CD14-positive monocyte (primary cell): ENCODE measurements around the gene TRIM25. TPM values are rescaled to one million over a fixed set of nuclear protein-coding genes. Genes with fewer than 3 reads are reported as not detected.

Experiments used
- DNase-seq, 3 donors: peaks; one replicate each; pipeline ENCODE4 v3.0.0-alpha.2; 2011 to 2022
- H2AFZ ChIP-seq: 2 replicates; pipeline ENCODE4 v1.6.0; 2012; ENCODE audit warnings: mild to moderate bottlenecking, low read depth, low read length, inconsistent platforms; ENCODE audit not compliant: insufficient read depth, poor library complexity, severe bottlenecking
- H3K27ac ChIP-seq, 2 donors: 1 replicate in 1 of 2; 2 replicates in 1 of 2; pipeline ENCODE4 v1.5.1; 2012 to 2013; ENCODE audit warnings: low read length in 2 of 2, control low read depth in 1 of 2, inconsistent platforms in 1 of 2, low read depth in 1 of 2, mild to moderate bottlenecking in 1 of 2
- H3K27me3 ChIP-seq, 2 donors: one replicate each; pipeline versions ENCODE4 v1.6.0 to v1.6.1; 2011 to 2013; ENCODE audit warnings: low read length in 2 of 2; ENCODE audit not compliant: control insufficient read depth in 2 of 2, insufficient read depth in 2 of 2
- H3K36me3 ChIP-seq, 2 donors: replicated peaks in 1 of 2; 1 replicate in 1 of 2; 2 replicates in 1 of 2; pipeline versions ENCODE4 v1.5.1 to v1.6.1; 2012 to 2013; ENCODE audit warnings: low read length in 2 of 2, control low read depth in 1 of 2, inconsistent platforms in 1 of 2, mild to moderate bottlenecking in 1 of 2; ENCODE audit not compliant: insufficient read depth in 2 of 2, control insufficient read depth in 1 of 2
- H3K4me1 ChIP-seq, 2 donors: 1 replicate in 1 of 2; 2 replicates in 1 of 2; pipeline versions ENCODE4 v1.5.1 to v1.6.1; 2012 to 2013; ENCODE audit warnings: low read length in 2 of 2, control low read depth in 1 of 2, inconsistent platforms in 1 of 2, mild to moderate bottlenecking in 1 of 2, moderate library complexity in 1 of 2; ENCODE audit not compliant: insufficient read depth in 2 of 2, control insufficient read depth in 1 of 2
- H3K4me2 ChIP-seq: replicated peaks from 2 replicates; pipeline ENCODE3; 2012; ENCODE audit warnings: low read length, moderate library complexity, mild to moderate bottlenecking; ENCODE audit not compliant: poor library complexity, severe bottlenecking; ENCODE audit errors: extremely low read depth
- H3K4me3 ChIP-seq, 3 experiments: fragments of 200-600 bp in 1 of 3; sonication (generic) in 1 of 3; replicated peaks in 1 of 3; 1 replicate in 2 of 3; 2 replicates in 1 of 3; pipeline ENCODE4 v1.5.1; 2011 to 2013; ENCODE audit warnings: low read length in 3 of 3, mild to moderate bottlenecking in 3 of 3, control low read depth in 2 of 3, low read depth in 2 of 3, inconsistent platforms in 1 of 3, moderate library complexity in 1 of 3
- H3K79me2 ChIP-seq: 2 replicates; pipeline ENCODE4 v1.6.0; 2012; ENCODE audit warnings: mild to moderate bottlenecking, control low read depth, inconsistent platforms, low read length, moderate library complexity; ENCODE audit not compliant: insufficient read depth
- H3K9ac ChIP-seq: 2 replicates; pipeline ENCODE4 v1.6.0; 2017; ENCODE audit warnings: low read length, mild to moderate bottlenecking; ENCODE audit not compliant: insufficient read depth, poor library complexity, severe bottlenecking
- H3K9me3 ChIP-seq, 2 donors: replicated peaks in 1 of 2; 1 replicate in 1 of 2; 2 replicates in 1 of 2; pipeline versions ENCODE4 v1.5.1 to v1.6.1; 2012 to 2013; ENCODE audit warnings: low read length in 2 of 2, control low read depth in 1 of 2; ENCODE audit not compliant: control insufficient read depth in 1 of 2, insufficient read depth in 1 of 2
- H4K20me1 ChIP-seq: 2 replicates; pipeline ENCODE4 v1.6.0; 2012; ENCODE audit warnings: mild to moderate bottlenecking, low read length, control low read depth, moderate library complexity; ENCODE audit not compliant: insufficient read depth
- H3K27ac Mint-ChIP-seq, 7 donors: one replicate each; pipeline ENCODE4 v1.8.0; 2020; ENCODE audit warnings: mild to moderate bottlenecking in 7 of 7, mixed read lengths in 7 of 7, moderate library complexity in 6 of 7, inconsistent platforms in 2 of 7
- H3K27me3 Mint-ChIP-seq, 3 donors: one replicate each; pipeline ENCODE4 v1.8.0; 2021 to 2022; ENCODE audit warnings: low read depth in 3 of 3, mild to moderate bottlenecking in 3 of 3, mixed read lengths in 3 of 3, moderate library complexity in 3 of 3, inconsistent platforms in 1 of 3
- H3K36me3 Mint-ChIP-seq, 2 donors: one replicate each; pipeline ENCODE4 v1.8.0; 2020; ENCODE audit warnings: mixed read lengths in 2 of 2, inconsistent platforms in 1 of 2, mild to moderate bottlenecking in 1 of 2
- H3K4me1 Mint-ChIP-seq: one replicate; pipeline ENCODE4 v1.8.0; 2020; ENCODE audit warnings: mild to moderate bottlenecking, mixed read lengths
- H3K4me3 Mint-ChIP-seq, 2 donors: one replicate each; pipeline ENCODE4 v1.8.0; 2020; ENCODE audit warnings: mild to moderate bottlenecking in 2 of 2, mixed read lengths in 2 of 2, moderate library complexity in 1 of 2
- H3K9me3 Mint-ChIP-seq, 7 donors: one replicate each; pipeline ENCODE4 v1.8.0; 2020 to 2022; ENCODE audit warnings: mixed read lengths in 7 of 7, mild to moderate bottlenecking in 6 of 7, moderate library complexity in 6 of 7, inconsistent platforms in 2 of 7
- CTCF ChIP-seq: fragments of 200-600 bp; IDR thresholded peaks from one replicate; pipeline ENCODE4 v1.8.0; 2022; ENCODE audit warnings: antibody characterized with exemption, mild to moderate bottlenecking
- WGBS: methylation state at CpG from one replicate; pipeline ENCODE4 v1.1.5; 2013; ENCODE audit warnings: missing lambda C conversion rate; ENCODE audit not compliant: insufficient coverage; 5-methylcytosine and 5-hydroxymethylcytosine counted together
- intact Hi-C, 2 donors: fragments of 100-400 bp; cut with micrococcal nuclease; formaldehyde crosslinking; loops; one replicate each; pipeline versions ENCODE4 v1.15.0 to v1.15.1; 2023
- polyA plus RNA-seq, 3 donors: library from polyadenylated mRNA; depleted of rRNA in 1 of 3; unstranded in 2 of 3; stranded (reverse) in 1 of 3; fragments of 300-500 nt in 2 of 3; fragments of >200 nt in 1 of 3; fragmentation: Illumina TruSeq in 2 of 3; gene quantifications; 1 replicate in 2 of 3; 2 replicates in 1 of 3; pipeline ENCODE4 v1.2.3, GENCODE V29; 2012 to 2021

The TRIM25 gene
- polyA plus RNA-seq, 3 donors, result 5.4 to 98.3 (median 11.2) TPM

- Histone ChIP-seq H3K4me2 (no peak overlapping the region), H2AFZ (no peak overlapping the region), H3K36me3 (peaks cover 45 to 73% of the 10 kb centered on the region in 2 donors), H4K20me1 (peaks cover 82% of the 10 kb centered on the region), H3K4me3 (no peak overlapping the region), H3K9me3 (peaks cover 23 to 27% of the 10 kb centered on the region in 2 donors), H3K4me1 (peaks cover 12 to 29% of the 10 kb centered on the region in 2 donors), H3K79me2 (peaks cover 4% of the 10 kb centered on the region), H3K27me3 (no peaks in the 10 kb centered on the region), H3K9ac (no peak overlapping the region), H3K27ac (no peak overlapping the region)
- intact Hi-C loops, result no loop called here
- no peak for TF ChIP-seq CTCF
- Mint-ChIP-seq H3K27ac (peak overlapping the region in 2 of 7 donors; percentile 4 to 60), H3K9me3 (peaks cover 6 to 31% (median 22%) of the 10 kb centered on the region in 7 donors), H3K4me1 (peaks cover 42% of the 10 kb centered on the region), H3K36me3 (peaks cover 72 to 75% of the 10 kb centered on the region in 2 donors), H3K4me3 (no peak overlapping the region), H3K27me3 (peaks cover 0 to 3% (median 0%) of the 10 kb centered on the region in 3 donors)
- DNase-seq, result no peak
- WGBS, result 100% methylated on average over 1 of the region's 5 CpGs
Observed at GRCh38 chr17:56887105-56887504, 26.7 kb downstream of the TRIM25 start.

GRCh38 chr17:56886288-56886731 lies 27.5 kb downstream of the TRIM25 start:
- Histone ChIP-seq H3K79me2 (peaks cover 4% of the 10 kb centered on the region), H4K20me1 (peaks cover 77% of the 10 kb centered on the region), H3K9ac (no peak overlapping the region), H3K27me3 (no peaks in the 10 kb centered on the region), H3K9me3 (peaks cover 23 to 27% of the 10 kb centered on the region in 2 donors), H3K4me1 (peaks cover 12 to 37% of the 10 kb centered on the region in 2 donors), H3K4me3 (no peak overlapping the region), H3K36me3 (peaks cover 37 to 66% of the 10 kb centered on the region in 2 donors), H3K27ac (peak overlapping the region in 1 of 2 donors; percentile 29), H2AFZ (no peak overlapping the region), H3K4me2 (no peak overlapping the region)
- Mint-ChIP-seq H3K9me3 (peaks cover 6 to 29% (median 22%) of the 10 kb centered on the region in 7 donors), H3K4me1 (peaks cover 45% of the 10 kb centered on the region), H3K4me3 (no peak overlapping the region), H3K27me3 (peaks cover 0 to 3% (median 0%) of the 10 kb centered on the region in 3 donors), H3K27ac (peak overlapping the region; percentile 6 to 77 (median 55)), H3K36me3 (peaks cover 69 to 71% of the 10 kb centered on the region in 2 donors)
- 58% methylated on average over 1 of the region's 2 CpGs for WGBS
- DNase-seq, result no peak
- TF ChIP-seq CTCF, result no peak
- intact Hi-C loops, result no loop called here
